Natural killer cell (primary cell): ENCODE data around the gene SORL1. TPM values are rescaled to one million over a fixed set of nuclear protein-coding genes. Genes with fewer than 3 reads are reported as not detected.
A peak's percentile ranks its signal among the peaks of the same experiment; 100 is the strongest.

Experiments
- ATAC-seq, 3 donors: fragments of 150-1000 bp in 2 of 3; fragments of 200-7000 bp in 1 of 3; cut with Tn5 transposase; 1 replicate in 1 of 3; 2 replicates in 2 of 3; pipeline ENCODE4 v1.10.0; 2021; ENCODE audit warnings: mild to moderate bottlenecking in 2 of 3, moderate library complexity in 2 of 3
- DNase-seq, 2 donors: peaks; one replicate each; pipeline versions ENCODE4 v3.0.0 to v3.0.0-alpha.2; 2013 to 2021; ENCODE audit warnings: mixed read lengths in 1 of 2
- H3K27ac ChIP-seq: one replicate; pipeline ENCODE4 v1.5.1; 2013; ENCODE audit warnings: mild to moderate bottlenecking, low read length
- H3K27me3 ChIP-seq: one replicate; pipeline ENCODE4 v1.6.1; 2013; ENCODE audit warnings: low read length; ENCODE audit not compliant: control insufficient read depth, insufficient read depth
- H3K36me3 ChIP-seq: one replicate; pipeline ENCODE4 v1.6.1; 2013; ENCODE audit warnings: low read length; ENCODE audit not compliant: control insufficient read depth, insufficient read depth
- H3K4me1 ChIP-seq: one replicate; pipeline ENCODE4 v1.6.1; 2013; ENCODE audit warnings: low read length; ENCODE audit not compliant: control insufficient read depth, insufficient read depth
- H3K4me3 ChIP-seq: one replicate; pipeline ENCODE4 v1.5.1; 2013; ENCODE audit warnings: low read length
- H3K9me3 ChIP-seq: one replicate; pipeline ENCODE4 v1.6.1; 2013; ENCODE audit warnings: low read length; ENCODE audit not compliant: control insufficient read depth, insufficient read depth
- H3K27ac Mint-ChIP-seq, 2 donors: one replicate each; pipeline ENCODE4 v1.8.0; 2022; ENCODE audit warnings: mild to moderate bottlenecking in 2 of 2, mixed read lengths in 2 of 2, moderate library complexity in 1 of 2
- H3K27me3 Mint-ChIP-seq, 2 donors: one replicate each; pipeline ENCODE4 v1.8.0; 2022; ENCODE audit warnings: low read depth in 2 of 2, mixed read lengths in 2 of 2
- H3K36me3 Mint-ChIP-seq: one replicate; pipeline ENCODE4 v1.8.0; 2022; ENCODE audit warnings: mixed read lengths
- H3K4me1 Mint-ChIP-seq, 2 donors: one replicate each; pipeline ENCODE4 v1.8.0; 2022; ENCODE audit warnings: mixed read lengths in 2 of 2
- H3K4me3 Mint-ChIP-seq: one replicate; pipeline ENCODE4 v1.8.0; 2022; ENCODE audit warnings: mild to moderate bottlenecking, moderate library complexity, mixed read lengths
- H3K9me3 Mint-ChIP-seq, 2 donors: one replicate each; pipeline ENCODE4 v1.8.0; 2022; ENCODE audit warnings: mixed read lengths in 2 of 2
- WGBS: methylation state at CpG from one replicate; pipeline ENCODE4 v1.1.7; 2013; ENCODE audit warnings: missing lambda C conversion rate; ENCODE audit not compliant: insufficient coverage; 5-methylcytosine and 5-hydroxymethylcytosine counted together
- intact Hi-C: fragments of 100-400 bp; cut with micrococcal nuclease; formaldehyde crosslinking; loops from one replicate; pipeline ENCODE4 v1.14.2; 2022
- total RNA-seq, 4 donors: library from RNA; stranded (reverse); fragments of 120-200 nt in 1 of 4; gene quantifications; one replicate each; pipeline versions ENCODE4 v1.2.3 to v1.2.4, GENCODE V29; 2013 to 2022
- TF ChIP-seq, protein P1 (sequence below): fragments of 200-600 bp; IDR thresholded peaks from one replicate; pipeline ENCODE4 v1.8.0; 2022; ENCODE audit warnings: antibody characterized with exemption

SORL1 gene
- total RNA-seq, 3 donors from 2014 or later (not counting 1 experiment from before 2014, with no cell fraction given), result 386 to 519 (median 456) TPM

DNA sequence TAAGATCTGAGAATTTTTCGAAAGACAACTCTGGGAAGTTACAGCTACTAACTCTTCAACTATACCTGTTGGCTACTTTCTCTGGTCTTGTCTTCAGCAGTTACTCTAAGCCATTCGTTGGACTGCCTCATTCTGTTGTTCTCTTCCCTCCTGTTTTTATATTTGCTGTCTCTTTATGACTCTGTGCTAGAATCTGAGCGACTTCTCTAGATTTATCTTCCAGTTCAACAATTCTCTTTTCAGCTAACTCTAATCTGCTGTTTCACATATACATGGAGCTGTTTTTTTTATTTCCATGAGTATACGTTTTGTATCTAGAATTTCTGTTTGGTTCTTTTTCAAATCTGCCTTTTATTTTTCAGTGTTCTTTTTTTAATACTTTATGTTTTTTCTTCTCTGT, 128.0 kb downstream of the SORL1 start:
- Mint-ChIP-seq H3K36me3 (peaks cover 46% of the 10 kb centered on the region), H3K4me3 (no peak overlapping the region), H3K27ac (peak overlapping the region; percentile 52 to 87), H3K27me3 (no peaks in the 10 kb centered on the region), H3K9me3 (peaks cover 0 to 8% of the 10 kb centered on the region in 2 donors), H3K4me1 (peaks cover 40 to 53% of the 10 kb centered on the region in 2 donors)
- intact Hi-C loops, result no loop called here
- 96% methylated on average over 3 of the region's 4 CpGs for WGBS
- no peak for ATAC-seq
- DNase-seq, result no peak
- H3K36me3 ChIP-seq, result peaks cover 93% of the 10 kb centered on the region
- H3K9me3 ChIP-seq, result no peaks in the 10 kb centered on the region
- TF ChIP-seq, protein P1, sequence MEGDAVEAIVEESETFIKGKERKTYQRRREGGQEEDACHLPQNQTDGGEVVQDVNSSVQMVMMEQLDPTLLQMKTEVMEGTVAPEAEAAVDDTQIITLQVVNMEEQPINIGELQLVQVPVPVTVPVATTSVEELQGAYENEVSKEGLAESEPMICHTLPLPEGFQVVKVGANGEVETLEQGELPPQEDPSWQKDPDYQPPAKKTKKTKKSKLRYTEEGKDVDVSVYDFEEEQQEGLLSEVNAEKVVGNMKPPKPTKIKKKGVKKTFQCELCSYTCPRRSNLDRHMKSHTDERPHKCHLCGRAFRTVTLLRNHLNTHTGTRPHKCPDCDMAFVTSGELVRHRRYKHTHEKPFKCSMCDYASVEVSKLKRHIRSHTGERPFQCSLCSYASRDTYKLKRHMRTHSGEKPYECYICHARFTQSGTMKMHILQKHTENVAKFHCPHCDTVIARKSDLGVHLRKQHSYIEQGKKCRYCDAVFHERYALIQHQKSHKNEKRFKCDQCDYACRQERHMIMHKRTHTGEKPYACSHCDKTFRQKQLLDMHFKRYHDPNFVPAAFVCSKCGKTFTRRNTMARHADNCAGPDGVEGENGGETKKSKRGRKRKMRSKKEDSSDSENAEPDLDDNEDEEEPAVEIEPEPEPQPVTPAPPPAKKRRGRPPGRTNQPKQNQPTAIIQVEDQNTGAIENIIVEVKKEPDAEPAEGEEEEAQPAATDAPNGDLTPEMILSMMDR, result no peak
- H3K4me3 ChIP-seq, result no peak overlapping the region
- H3K27me3 ChIP-seq, result no peaks in the 10 kb centered on the region
- H3K27ac ChIP-seq, result no peak overlapping the region
- peaks cover 8% of the 10 kb centered on the region for H3K4me1 ChIP-seq

DNA sequence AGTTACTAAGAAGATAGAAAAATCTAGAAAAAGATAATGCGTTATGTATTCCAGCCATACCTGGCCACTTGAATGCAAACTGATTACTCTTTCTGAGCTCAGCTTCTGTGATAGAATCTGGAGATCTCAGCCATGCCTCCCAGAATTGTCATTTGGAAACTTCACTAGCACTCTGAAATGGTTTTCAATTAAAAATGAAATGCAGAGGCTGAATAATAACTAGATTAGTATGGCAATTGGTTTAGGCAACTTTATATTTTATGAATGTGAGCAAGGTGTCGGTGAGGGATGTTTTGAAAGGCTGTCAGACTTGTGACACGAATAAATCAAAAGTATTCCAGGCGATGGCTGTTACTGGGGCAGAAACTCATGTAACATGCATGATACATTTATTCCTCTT, 129.5 kb downstream of the SORL1 start:
- Histone ChIP-seq H3K9me3 (no peaks in the 10 kb centered on the region), H3K27me3 (no peaks in the 10 kb centered on the region), H3K4me3 (no peak overlapping the region), H3K4me1 (peaks cover 8% of the 10 kb centered on the region), H3K27ac (peak overlapping the region; percentile 7), H3K36me3 (peaks cover 92% of the 10 kb centered on the region)
- H3K4me1 Mint-ChIP-seq, result peaks cover 40 to 57% of the 10 kb centered on the region in 2 donors
- DNase-seq (no peak), ATAC-seq (no peak)
- 75% methylated on average over 4 of the region's 4 CpGs for WGBS
- peaks cover 35% of the 10 kb centered on the region for H3K36me3 Mint-ChIP-seq
- H3K27ac Mint-ChIP-seq, result peak overlapping the region; percentile 52 to 87
- TF ChIP-seq, protein P1, result no peak
- H3K9me3 Mint-ChIP-seq, result peaks cover 0 to 8% of the 10 kb centered on the region in 2 donors
- H3K27me3 Mint-ChIP-seq, result no peaks in the 10 kb centered on the region
- no peak overlapping the region for H3K4me3 Mint-ChIP-seq
- intact Hi-C loops, result no loop called here

DNA sequence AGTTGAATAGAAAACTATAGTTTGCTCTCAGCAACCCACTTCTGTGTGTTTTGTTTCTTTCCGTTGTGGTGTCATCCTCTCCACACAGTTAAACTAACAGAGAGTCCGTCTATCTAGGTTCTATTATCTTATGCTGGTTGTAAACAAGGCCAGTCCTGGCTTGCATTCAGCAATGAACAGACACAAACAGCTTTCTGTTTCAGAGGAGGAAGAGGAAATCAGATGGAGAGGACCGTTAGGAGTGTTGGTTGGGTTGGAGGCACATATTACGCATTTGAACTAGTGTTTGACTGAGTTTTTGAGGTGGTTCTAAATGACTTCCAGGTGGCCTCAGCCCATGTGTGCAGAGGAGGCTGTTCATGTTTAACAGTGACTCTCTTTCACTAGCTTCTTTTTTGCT, 130.2 kb downstream of the SORL1 start:
- intact Hi-C loops, result no loop called here
- Histone ChIP-seq H3K9me3 (no peaks in the 10 kb centered on the region), H3K36me3 (peaks cover 92% of the 10 kb centered on the region), H3K4me3 (no peak overlapping the region), H3K27me3 (no peaks in the 10 kb centered on the region), H3K4me1 (peaks cover 8% of the 10 kb centered on the region), H3K27ac (peak overlapping the region; percentile 7)
- ATAC-seq (peak; percentile 36 to 62 (median 54)), DNase-seq (peak in 1 of 2 donors; percentile 19)
- peaks cover 28% of the 10 kb centered on the region for H3K36me3 Mint-ChIP-seq
- no peak overlapping the region for H3K4me3 Mint-ChIP-seq
- H3K27ac Mint-ChIP-seq, result peak overlapping the region; percentile 52 to 87
- TF ChIP-seq, protein P1, result no peak
- peaks cover 40 to 57% of the 10 kb centered on the region in 2 donors for H3K4me1 Mint-ChIP-seq
- 18% methylated on average over 4 of the region's 4 CpGs for WGBS
- no peaks in the 10 kb centered on the region for H3K27me3 Mint-ChIP-seq
- H3K9me3 Mint-ChIP-seq, result peaks cover 0 to 8% of the 10 kb centered on the region in 2 donors

DNA sequence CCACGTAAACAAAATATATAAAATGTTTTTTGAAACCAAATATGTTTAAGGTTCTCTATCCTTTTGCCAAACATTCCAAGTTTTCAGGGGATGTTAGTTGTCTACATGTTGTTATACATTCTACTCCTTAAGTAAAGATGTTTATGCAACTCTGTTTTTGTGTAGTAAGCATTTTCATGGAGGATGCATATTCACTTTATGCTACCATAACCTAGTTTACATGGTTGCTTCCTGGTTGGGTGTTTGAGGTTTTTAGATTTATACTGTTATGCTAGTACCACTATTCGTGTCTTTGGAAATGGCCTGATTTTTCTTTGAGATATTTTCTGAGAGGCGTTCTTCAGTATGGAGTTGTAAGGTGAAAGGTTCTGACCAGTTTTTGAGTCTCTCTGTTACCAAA, 131.7 kb downstream of the SORL1 start:
- Mint-ChIP-seq H3K27ac (peak overlapping the region; percentile 52 to 87), H3K4me3 (no peak overlapping the region), H3K9me3 (peaks cover 0 to 8% of the 10 kb centered on the region in 2 donors), H3K36me3 (peaks cover 24% of the 10 kb centered on the region), H3K27me3 (no peaks in the 10 kb centered on the region), H3K4me1 (peaks cover 44 to 54% of the 10 kb centered on the region in 2 donors)
- TF ChIP-seq, protein P1, result no peak
- DNase-seq, result no peak
- Histone ChIP-seq H3K27me3 (no peaks in the 10 kb centered on the region), H3K27ac (peak overlapping the region; percentile 23), H3K9me3 (no peaks in the 10 kb centered on the region), H3K36me3 (peaks cover 92% of the 10 kb centered on the region), H3K4me1 (peaks cover 8% of the 10 kb centered on the region), H3K4me3 (no peak overlapping the region)
- intact Hi-C loops, result no loop called here
- 34% methylated on average over 2 of the region's 3 CpGs for WGBS
- ATAC-seq, result peak in 2 of 3 donors; percentile 18 to 35
